ENCODE data around the gene GALNT9. TPM values are rescaled to one million over a fixed set of nuclear protein-coding genes. Genes with fewer than 3 reads are reported as not detected.

Gene GALNT9
- total RNA-seq, 4 donors from 2014 or later: 1.6 TPM; not detected in 3

DNA sequence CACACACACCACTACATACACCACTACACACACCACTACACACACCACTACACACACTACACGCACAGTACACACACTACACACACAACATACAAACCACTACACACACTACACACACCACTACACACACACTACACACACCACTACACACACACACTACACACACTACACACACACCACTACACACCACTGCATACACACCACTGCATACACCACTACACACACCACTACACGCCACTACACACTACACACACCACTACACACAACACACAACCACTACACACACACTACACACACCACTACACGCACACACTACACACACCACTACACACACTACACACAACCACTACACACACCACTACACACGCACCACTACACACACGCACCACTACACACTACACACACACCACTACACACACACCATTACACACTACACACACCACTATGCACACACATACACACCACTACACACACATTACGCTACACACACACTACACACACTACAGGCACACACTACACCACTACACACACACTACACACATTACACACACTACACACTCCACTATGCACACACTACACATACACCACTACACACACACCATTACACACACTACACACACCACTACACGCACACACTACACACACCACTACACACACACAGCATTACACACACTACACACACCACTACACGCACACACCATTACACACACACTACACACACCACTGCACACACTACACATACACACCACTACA lies 172.6 kb downstream of the GALNT9 start:
- Histone ChIP-seq H3K4me3 (no peak overlapping the region), H3K36me3 (peaks cover 0 to 40% (median 4%) of the 10 kb centered on the region in 3 donors), H3K9me3 (no peaks in the 10 kb centered on the region), H3K27me3 (no peaks in the 10 kb centered on the region), H3K4me1 (peaks cover 0 to 10% (median 3%) of the 10 kb centered on the region in 4 donors), H3K27ac (no peak overlapping the region)
- no peak for DNase-seq (ENCODE audit: low spot score in 2 of 2)
- no peak for TF ChIP-seq POLR2A (IDR thresholded peaks at IDR 0.05)
- no peak for TF ChIP-seq EP300 (IDR thresholded peaks at IDR 0.05)
- TF ChIP-seq, protein P1, sequence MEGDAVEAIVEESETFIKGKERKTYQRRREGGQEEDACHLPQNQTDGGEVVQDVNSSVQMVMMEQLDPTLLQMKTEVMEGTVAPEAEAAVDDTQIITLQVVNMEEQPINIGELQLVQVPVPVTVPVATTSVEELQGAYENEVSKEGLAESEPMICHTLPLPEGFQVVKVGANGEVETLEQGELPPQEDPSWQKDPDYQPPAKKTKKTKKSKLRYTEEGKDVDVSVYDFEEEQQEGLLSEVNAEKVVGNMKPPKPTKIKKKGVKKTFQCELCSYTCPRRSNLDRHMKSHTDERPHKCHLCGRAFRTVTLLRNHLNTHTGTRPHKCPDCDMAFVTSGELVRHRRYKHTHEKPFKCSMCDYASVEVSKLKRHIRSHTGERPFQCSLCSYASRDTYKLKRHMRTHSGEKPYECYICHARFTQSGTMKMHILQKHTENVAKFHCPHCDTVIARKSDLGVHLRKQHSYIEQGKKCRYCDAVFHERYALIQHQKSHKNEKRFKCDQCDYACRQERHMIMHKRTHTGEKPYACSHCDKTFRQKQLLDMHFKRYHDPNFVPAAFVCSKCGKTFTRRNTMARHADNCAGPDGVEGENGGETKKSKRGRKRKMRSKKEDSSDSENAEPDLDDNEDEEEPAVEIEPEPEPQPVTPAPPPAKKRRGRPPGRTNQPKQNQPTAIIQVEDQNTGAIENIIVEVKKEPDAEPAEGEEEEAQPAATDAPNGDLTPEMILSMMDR (IDR thresholded peaks at IDR 0.05): no peak
- 78 to 85% methylated on average over 8 of the region's 8 CpGs for WGBS, 2 donors

GRCh38 chr12:132155771-132156572 lies 173.4 kb downstream of the GALNT9 start:
- WGBS, 2 donors: 85 to 91% methylated on average over 10 of the region's 10 CpGs
- no peak overlapping the region for H3K4me3 ChIP-seq
- H3K4me1 ChIP-seq: peaks cover 0 to 10% (median 3%) of the 10 kb centered on the region in 4 donors
- H3K9me3 ChIP-seq: no peaks in the 10 kb centered on the region
- H3K27ac ChIP-seq: no peak overlapping the region
- DNase-seq (ENCODE audit: low spot score in 2 of 2): no peak
- TF ChIP-seq, protein P1 (IDR thresholded peaks at IDR 0.05): no peak
- TF ChIP-seq POLR2A (IDR thresholded peaks at IDR 0.05) (no peak), EP300 (IDR thresholded peaks at IDR 0.05) (no peak)
- H3K36me3 ChIP-seq: peaks cover 0 to 48% (median 7%) of the 10 kb centered on the region in 3 donors
- H3K27me3 ChIP-seq: no peaks in the 10 kb centered on the region

DNA sequence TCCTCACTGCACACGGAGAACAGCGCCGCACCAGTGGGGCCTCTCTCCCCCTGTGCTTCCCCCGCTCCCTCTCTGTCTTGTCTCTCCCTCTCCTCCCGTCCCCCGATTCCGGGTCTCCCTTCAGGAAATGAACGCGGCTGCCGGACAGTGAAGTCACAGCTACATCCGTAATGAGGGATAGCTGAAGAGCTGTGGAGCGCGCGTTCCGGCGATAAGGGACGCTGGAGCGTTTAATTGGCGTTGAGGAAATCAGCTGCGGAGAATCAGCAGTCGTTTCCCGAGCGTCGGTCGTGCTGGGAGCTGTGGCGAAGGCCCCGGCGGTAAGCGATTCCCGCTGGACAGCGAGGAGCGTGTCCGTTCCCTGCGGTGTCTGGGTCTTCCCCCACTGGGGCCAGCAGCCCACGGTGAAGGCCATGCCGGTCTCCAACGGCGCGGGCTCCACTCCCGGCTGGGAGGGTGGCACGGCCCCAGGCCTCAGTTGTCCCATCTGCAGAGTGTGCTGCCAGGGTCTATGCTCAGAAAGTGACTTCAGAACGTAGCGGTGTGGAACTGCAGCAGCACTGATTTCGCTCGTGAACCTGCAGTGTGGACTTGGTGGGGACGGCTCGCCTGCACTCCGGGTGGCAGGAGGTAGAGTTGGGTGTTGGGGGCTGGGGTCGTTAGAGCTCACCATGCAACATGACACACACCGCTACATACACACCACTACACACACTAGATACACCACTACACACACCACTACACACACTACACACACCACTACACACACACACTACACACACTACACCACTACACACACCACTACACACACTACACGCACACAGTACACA lies 174.2 kb downstream of the GALNT9 start:
- no peak overlapping the region for H3K27ac ChIP-seq
- TF ChIP-seq, protein P1 (IDR thresholded peaks at IDR 0.05): no peak
- TF ChIP-seq EP300 (IDR thresholded peaks at IDR 0.05): no peak
- H3K4me1 ChIP-seq: peaks cover 0 to 10% (median 3%) of the 10 kb centered on the region in 4 donors
- H3K9me3 ChIP-seq: no peaks in the 10 kb centered on the region
- H3K36me3 ChIP-seq: peaks cover 0 to 53% (median 7%) of the 10 kb centered on the region in 3 donors
- 76 to 79% methylated on average over 34 to 50 of the region's 51 CpGs for WGBS, 2 donors
- no peaks in the 10 kb centered on the region for H3K27me3 ChIP-seq
- no peak for DNase-seq (ENCODE audit: low spot score in 2 of 2)
- H3K4me3 ChIP-seq: no peak overlapping the region

DNA sequence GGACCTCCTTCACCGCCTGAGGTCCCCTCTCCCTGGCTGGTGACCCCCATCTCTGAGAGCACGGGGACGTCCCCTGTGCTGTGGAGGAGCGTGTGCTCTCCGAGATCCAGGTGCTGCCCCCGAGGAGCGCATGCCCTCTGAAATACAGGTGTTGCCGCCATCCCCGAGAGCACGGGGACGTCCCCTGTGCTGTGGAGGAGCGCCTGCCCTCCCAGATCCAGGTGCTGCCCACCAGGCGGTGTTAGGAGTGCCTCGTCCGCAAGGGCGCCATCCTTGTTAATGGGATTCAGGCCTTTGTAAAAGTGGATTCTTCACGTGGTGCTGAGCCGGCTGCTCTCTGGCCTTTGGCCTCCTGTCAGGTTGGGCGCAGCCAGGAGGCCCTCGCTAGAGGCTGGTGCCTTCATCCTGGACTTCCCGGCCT lies 175.0 kb downstream of the GALNT9 start:
- no peaks in the 10 kb centered on the region for H3K27me3 ChIP-seq
- H3K4me1 ChIP-seq: peaks cover 0 to 10% (median 3%) of the 10 kb centered on the region in 4 donors
- H3K27ac ChIP-seq: no peak overlapping the region
- DNase-seq (ENCODE audit: low spot score in 2 of 2): no peak
- WGBS, 2 donors: 61 to 100% methylated on average over 1 to 20 of the region's 21 CpGs
- TF ChIP-seq POLR2A (IDR thresholded peaks at IDR 0.05): no peak
- TF ChIP-seq EP300 (IDR thresholded peaks at IDR 0.05): no peak
- TF ChIP-seq, protein P1 (IDR thresholded peaks at IDR 0.05): no peak
- H3K36me3 ChIP-seq: peaks cover 0 to 53% (median 7%) of the 10 kb centered on the region in 3 donors
- peak overlapping the region in 3 of 4 donors; percentile 7 to 44 (median 38) for H3K4me3 ChIP-seq
- no peaks in the 10 kb centered on the region for H3K9me3 ChIP-seq

Measured in tibial nerve (tissue), 4 donors.